Choroid plexus epithelial cell (primary cell): ENCODE results near the gene MAP1B.
A peak's percentile ranks its signal among the peaks of the same experiment; 100 is the strongest.

Experiments
- DNase-seq: peaks from one replicate; pipeline ENCODE4 v3.0.0-alpha.2; 2010; ENCODE audit warnings: low read depth
- H3K4me3 ChIP-seq: 2 replicates; pipeline ENCODE4 v1.5.1; 2011; ENCODE audit warnings: low read depth, mild to moderate bottlenecking, control low read depth, low read length, moderate library complexity
- TF ChIP-seq, protein P1 (sequence below): conservative IDR thresholded peaks from 2 replicates; pipeline ENCODE4 v1.5.1; 2011; ENCODE audit warnings: low read depth, mild to moderate bottlenecking, control low read depth, inconsistent platforms, low read length, moderate library complexity

The MAP1B gene

DNA sequence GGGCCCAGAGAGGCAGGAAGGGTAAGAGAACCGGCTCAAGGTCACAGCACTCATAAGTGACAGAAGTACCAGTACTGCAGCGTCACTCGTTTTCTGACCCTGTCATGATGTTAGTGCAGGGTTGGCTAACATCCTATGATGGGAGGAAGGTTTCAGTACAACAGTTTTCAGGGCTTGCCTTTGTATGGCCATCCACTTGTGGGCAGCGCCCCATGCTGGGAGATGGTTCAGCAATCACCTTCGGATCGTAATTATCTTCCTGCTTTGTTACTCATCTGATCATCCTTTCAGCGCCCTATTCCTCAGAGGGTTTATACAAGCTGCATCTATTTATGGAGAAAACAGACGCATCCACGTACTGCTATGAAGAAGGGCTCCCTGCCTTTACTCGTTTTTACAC lies 2.4 kb downstream of the MAP1B start:
- TF ChIP-seq, protein P1, sequence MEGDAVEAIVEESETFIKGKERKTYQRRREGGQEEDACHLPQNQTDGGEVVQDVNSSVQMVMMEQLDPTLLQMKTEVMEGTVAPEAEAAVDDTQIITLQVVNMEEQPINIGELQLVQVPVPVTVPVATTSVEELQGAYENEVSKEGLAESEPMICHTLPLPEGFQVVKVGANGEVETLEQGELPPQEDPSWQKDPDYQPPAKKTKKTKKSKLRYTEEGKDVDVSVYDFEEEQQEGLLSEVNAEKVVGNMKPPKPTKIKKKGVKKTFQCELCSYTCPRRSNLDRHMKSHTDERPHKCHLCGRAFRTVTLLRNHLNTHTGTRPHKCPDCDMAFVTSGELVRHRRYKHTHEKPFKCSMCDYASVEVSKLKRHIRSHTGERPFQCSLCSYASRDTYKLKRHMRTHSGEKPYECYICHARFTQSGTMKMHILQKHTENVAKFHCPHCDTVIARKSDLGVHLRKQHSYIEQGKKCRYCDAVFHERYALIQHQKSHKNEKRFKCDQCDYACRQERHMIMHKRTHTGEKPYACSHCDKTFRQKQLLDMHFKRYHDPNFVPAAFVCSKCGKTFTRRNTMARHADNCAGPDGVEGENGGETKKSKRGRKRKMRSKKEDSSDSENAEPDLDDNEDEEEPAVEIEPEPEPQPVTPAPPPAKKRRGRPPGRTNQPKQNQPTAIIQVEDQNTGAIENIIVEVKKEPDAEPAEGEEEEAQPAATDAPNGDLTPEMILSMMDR: no peak
- DNase-seq: no peak
- peak overlapping the region; percentile 82 for H3K4me3 ChIP-seq

DNA sequence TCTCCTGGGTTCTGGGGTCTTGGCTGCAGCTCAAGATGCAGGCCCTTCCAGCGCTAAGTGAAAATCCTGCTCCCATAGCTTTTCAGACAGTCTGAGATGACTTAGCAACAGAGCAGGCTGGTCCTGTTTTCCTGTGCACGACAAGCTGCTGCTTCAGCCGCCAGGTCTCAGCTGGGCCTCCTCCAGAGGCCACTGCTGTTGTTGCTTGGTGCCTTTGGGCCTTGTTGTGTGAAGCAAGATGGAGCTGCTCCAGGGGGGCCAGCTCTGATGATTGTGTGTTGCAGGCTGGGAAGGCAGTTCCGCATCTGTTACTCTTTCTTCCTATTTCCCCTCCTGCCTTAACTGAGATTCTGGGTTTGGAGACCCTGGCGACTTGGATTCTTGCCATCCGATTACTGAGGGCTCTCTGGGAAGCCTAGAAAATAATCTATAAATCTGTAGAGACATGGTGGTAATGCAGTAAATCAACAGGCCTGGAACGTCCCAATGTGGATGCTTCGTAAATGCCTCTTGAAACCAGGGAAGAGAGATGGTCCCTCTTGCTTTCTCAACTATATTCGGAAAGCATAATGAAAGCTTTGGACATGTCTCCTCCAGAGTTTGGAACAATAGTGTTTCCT lies 3.2 kb downstream of the MAP1B start:
- TF ChIP-seq, protein P1: no peak
- no peak for DNase-seq
- no peak overlapping the region for H3K4me3 ChIP-seq

DNA sequence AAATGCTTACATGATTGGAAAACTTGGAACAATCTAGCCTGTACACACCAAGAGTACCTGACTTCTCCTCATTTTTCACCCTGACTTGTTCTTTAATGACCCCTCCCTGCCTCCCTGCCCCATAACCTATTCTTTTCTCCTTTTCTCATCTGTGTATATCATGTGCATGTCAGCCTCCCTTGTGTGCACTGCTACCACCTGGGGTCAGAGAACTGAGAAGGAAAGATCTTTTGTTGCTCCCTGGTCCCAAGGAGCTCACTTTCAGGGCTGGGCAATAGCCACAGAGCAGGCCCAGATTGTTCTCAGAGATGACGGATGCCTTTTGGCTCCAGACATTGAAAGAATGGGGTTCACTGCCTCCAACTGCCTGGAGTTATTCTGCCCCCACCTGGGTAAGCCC lies 5.1 kb downstream of the MAP1B start:
- TF ChIP-seq, protein P1: no peak
- DNase-seq: no peak
- H3K4me3 ChIP-seq: no peak overlapping the region

DNA sequence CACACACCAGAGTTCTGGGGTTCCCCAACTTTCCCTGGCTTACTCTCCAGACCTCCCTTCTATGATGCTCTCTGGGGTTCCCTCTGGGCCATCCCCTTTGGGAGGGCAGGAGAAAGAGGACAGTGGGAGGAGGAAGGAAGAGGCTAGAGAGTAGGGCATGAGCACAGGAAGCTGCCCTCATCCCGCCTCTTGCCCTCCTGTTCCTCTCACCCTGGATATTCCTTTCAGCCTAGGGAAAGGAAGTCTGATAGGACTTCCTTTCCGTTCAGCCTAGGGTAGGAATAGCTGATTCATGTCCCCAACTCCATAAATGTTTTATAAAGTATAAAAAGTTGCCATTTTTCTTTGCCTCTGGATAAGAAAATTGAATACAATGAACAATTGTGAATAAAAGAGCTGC lies 7.4 kb downstream of the MAP1B start:
- DNase-seq: no peak
- TF ChIP-seq, protein P1: no peak
- H3K4me3 ChIP-seq: no peak overlapping the region

DNA sequence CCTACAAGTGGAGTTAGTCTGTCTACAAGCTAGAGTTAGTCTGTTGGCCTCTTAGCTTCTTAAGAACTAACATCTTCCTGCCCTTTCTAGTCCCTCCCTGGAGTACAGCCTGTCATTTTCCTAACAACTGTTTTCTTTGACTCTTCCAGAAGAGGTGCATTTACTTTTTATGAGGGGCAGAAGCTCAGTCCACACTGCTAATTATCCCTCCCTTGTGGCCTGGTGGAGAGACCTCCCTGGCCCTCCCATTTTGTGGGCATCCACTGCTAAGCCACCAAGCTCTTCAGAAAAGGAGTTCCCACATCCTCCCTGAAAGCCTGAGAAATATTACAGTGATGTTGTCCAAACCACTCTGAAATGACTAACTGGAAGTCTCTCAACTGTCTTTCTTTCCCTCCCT lies 8.0 kb downstream of the MAP1B start:
- TF ChIP-seq, protein P1: no peak
- DNase-seq: no peak
- no peak overlapping the region for H3K4me3 ChIP-seq

DNA sequence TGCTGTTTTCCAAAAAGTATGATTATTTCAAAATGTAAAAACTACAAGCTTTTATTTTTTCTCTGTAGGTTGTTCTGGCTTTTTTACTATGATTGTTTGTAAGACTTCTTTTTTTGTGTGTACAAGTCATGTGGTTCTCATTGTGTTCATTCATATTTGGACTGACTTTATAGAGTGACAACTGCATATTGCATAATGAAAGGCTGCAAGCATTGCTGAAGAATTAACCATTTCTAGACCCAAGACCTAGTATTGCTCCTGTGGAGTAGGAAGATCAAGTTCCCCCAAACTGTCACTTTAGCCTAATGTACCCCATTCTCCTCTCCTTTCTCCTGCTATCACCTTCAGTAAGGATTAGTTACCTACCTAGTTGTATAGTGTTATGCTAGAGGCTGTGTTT lies 10.0 kb downstream of the MAP1B start:
- TF ChIP-seq, protein P1: no peak
- DNase-seq: no peak
- H3K4me3 ChIP-seq: no peak overlapping the region

DNA sequence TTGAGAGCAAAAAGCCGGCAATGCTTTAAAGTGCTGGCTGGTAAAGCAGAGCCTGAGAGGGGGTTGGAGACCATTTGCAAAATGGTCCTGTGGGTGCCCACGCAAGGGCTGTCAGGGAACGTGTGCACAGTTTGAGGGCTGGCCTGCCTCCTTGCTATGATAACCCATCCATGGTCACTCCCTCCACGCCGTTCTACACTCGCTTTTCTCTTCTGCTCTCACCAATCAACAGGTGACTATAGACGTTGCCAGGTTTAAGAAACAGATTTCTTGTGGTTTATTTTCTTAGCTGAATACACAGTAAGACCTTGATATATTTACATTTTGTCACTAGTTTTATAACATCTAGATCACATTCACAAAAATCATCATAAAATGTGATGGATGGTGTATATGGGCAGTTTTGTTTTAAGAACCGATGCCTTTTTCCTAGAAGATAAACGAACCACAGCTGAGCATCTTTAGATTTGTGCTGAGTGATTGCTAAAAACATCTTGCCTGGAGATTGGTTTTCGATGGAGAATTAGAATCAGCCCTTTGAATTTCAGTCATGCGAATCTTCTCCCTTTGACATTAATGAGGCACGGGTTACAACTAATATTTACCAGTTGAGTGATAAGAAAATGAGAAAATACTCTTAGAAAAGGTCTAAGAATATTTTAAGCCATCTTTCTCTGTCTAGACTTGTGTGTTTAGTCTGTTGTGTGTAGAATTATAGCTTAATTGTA lies 13.9 kb downstream of the MAP1B start:
- no peak overlapping the region for H3K4me3 ChIP-seq
- TF ChIP-seq, protein P1: no peak
- DNase-seq: no peak
